ENCODE results near the gene PRSS57. TPM values are rescaled to one million over a fixed set of nuclear protein-coding genes. Genes with fewer than 3 reads are reported as not detected.

Gene PRSS57
- total and polyA plus RNA-seq, 2 of the 13 experiments (the other 11 are each of a cell fraction or from before 2014, with no cell fraction given) = 0.12 TPM; not detected in 1

GRCh38 chr19:738509-739128 is 43.4 kb upstream of the PRSS57 start (continued):
- TF ChIP-seq PRDM15 (CRISPR knock-in tag; IDR thresholded peaks at IDR 0.05) (no peak), ZNF772 (CRISPR knock-in tag; IDR thresholded peaks at IDR 0.05) (peak; percentile 82; the same call in 1 of the 2 replicates), KDM3A (CRISPR knock-in tag; IDR thresholded peaks at IDR 0.05; ENCODE audit: low read depth) (peak; percentile 80; the same call in 1 of the 2 replicates), CEBPZ (IDR thresholded peaks at IDR 0.05; ENCODE audit: low read length) (no peak), MXD4 (CRISPR knock-in tag; IDR thresholded peaks at IDR 0.05) (peak; percentile 36; the same call in 1 of the 2 replicates), ZNF740 (CRISPR knock-in tag; IDR thresholded peaks at IDR 0.05) (peak; percentile 40), PRPF4 (IDR thresholded peaks at IDR 0.05; ENCODE audit: low read depth, low read length, poor library complexity, severe bottlenecking) (no peak), HOXA9 (CRISPR knock-in tag; IDR thresholded peaks at IDR 0.05; ENCODE audit: borderline replicate concordance) (no peak), HDAC1 (CRISPR knock-in tag; IDR thresholded peaks at IDR 0.05) (peak; percentile 97), ZMYM4 (CRISPR knock-in tag; IDR thresholded peaks at IDR 0.05) (peak; percentile 60), AKAP8 (CRISPR knock-in tag; IDR thresholded peaks at IDR 0.05) (peak; percentile 81; the same call in 1 of the 2 replicates), ZNF337 (CRISPR knock-in tag; IDR thresholded peaks at IDR 0.05; ENCODE audit: borderline replicate concordance, low read depth) (no peak), TCF12 (IDR thresholded peaks at IDR 0.05) (no peak), TCF12 (CRISPR knock-in tag; IDR thresholded peaks at IDR 0.05) (peak; percentile 83; the same call in 1 of the 2 replicates), ZNF674 (CRISPR knock-in tag; IDR thresholded peaks at IDR 0.05; ENCODE audit: low read depth) (no peak), ZNF891 (CRISPR knock-in tag; IDR thresholded peaks at IDR 0.05) (no peak), HNF4A (CRISPR knock-in tag; IDR thresholded peaks at IDR 0.05) (peak; percentile 100), ZNF563 (CRISPR knock-in tag; IDR thresholded peaks at IDR 0.05) (peak; percentile 52; the same call in 1 of the 2 replicates), ZBTB7B (CRISPR knock-in tag; IDR thresholded peaks at IDR 0.05) (peak; percentile 99)

All from HepG2 (cell line).